IPS-NIHi7 (cell line): ENCODE data around the gene BDH2.
A peak's percentile ranks its signal among the peaks of the same experiment; 100 is the strongest.

Experiments
- DNase-seq: peaks from one replicate; pipeline ENCODE4 v3.0.0; 2012; ENCODE audit warnings: mixed read lengths; ENCODE audit errors: extremely low spot score

BDH2 gene

DNA sequence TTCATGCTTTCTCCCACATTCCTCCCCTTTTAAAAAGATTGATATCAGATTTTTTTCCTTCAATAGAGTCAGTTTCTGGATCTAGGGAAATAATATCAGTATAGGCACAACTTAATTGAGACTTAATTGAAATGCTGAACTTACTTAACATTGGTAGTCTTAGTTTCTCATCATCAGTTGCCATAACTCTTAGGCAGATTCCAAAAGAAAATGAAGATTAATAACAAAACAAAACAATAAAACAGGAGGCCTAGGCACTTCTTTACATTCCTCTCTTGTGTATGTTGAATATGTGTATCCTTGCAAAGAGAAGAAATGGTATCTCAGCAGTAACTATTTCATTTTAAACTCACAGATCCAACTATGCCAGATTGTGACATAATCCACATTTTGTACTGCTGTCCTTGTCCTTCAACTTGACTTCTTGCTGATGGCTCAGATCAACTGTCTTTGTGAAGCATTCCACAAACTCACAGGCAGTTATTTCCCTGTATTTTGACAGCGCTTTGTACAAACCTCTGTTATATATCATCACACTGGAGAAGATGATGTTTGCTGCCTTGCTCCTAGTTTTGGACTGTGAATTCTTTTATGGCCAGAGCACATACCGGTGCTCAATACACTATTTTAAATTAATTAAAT lies 14.0 kb downstream of the BDH2 start:
- DNase-seq = no peak

- DNase-seq = no peak
Observed at GRCh38 chr4:103079621-103080020, 20.0 kb downstream of the BDH2 start.

DNA sequence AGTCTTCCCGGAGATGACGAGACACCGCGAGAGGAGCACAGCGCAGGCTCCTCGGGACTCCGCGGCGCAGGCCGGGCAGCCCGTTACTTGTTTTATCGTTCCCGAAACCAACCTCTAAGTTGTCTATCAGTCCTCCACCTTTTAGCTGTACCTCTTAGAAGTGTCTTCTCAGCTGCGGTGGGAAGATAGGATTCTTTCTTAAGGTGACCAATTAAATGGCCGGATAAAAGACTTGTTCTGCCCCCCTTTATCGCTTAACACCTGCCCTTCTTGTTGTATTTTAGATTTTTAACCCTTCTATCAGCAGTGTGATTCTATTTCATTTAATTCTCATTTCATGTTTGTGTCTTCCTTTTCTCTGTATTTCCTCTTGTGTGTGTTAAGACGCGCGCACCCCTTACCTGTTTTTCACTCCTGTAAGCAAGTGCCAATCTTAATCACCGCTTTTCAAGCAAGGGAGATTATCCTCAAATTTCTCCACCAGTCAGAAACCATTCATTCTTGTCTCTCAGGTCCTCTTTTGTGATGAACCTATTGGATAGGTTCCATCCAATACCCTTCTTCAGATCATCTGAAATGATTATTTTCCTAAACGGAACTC lies 22.8 kb downstream of the BDH2 start, which contains the start of gene SLC9B2:
SLC9B2 (minus strand) TSS at position 15 of the 601 bp plus-strand sequence. CDS start 9,211 bp downstream, outside the sequence.
- DNase-seq = no peak

DNA sequence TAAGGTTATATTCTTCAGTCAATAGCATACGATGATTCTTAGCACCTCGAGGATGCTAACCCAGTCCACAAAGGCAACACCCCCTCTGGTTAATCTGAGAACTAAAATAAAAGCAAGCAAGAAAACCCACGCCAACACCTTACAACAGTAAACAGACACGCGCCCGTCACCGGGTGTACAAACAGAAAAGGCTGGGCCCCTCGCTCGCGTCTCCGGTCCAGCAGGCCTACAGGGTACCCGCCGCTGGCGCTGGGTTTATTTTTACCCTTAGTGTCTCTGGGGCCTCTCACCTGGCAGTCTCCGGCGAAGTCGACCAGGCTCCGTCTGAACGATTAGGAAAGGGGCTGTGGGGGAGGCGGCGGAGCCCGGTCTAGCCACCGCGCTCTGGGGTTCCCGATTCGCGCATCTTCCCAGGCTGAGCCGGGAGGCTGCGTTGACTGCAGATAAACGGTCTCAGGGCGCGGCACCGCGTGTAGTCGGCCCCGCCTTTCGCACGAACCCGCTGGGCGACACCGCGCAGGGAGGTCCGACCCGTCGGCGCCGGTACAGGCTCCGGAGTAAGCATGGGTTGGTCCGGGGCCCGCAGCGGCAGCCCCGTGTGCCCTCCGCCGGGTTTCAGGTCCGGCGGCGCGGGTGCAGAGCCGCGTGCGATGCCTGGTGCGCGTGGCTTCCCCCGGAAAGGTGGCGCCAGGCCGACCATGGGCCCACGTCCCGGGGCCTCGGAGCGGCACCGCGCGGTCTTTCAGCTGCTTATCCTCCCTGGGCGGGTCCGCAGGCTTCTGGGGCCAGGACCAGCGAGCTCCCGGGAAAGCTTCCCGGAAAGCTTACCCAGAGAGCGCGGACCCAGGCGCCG lies 23.5 kb downstream of the BDH2 start:
- peak; percentile 79 for DNase-seq

DNA sequence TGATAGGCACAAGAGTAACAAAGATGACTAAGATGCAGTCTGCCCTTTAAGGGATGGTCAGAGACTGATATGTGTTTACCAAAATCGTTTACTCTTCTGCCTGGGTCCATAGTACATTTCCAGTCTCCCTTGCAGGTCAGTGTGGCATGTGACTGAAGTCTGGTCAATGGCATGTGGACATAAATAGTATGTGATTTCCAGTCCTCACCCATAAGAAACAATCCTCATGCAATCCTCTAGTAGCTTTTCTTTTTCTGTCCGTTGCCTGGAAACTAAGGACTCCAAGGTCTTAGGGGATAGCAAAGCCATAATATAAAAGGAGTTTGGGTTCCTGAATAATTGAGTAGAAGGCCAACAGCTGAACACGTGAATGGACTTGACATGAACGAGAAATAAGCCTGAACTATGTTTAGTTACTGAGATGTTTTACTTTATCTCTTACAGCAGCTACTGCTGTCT lies 24.2 kb downstream of the BDH2 start:
- no peak for DNase-seq

GRCh38 chr4:103074744-103075434 lies 24.7 kb downstream of the BDH2 start:
- no peak for DNase-seq

GRCh38 chr4:103073792-103074438 lies 25.7 kb downstream of the BDH2 start:
- no peak for DNase-seq

GRCh38 chr4:103067841-103068547 lies 31.6 kb downstream of the BDH2 start:
- no peak for DNase-seq

GRCh38 chr4:103060453-103061148 lies 39.0 kb downstream of the BDH2 start:
- no peak for DNase-seq

- no peak for DNase-seq
Observed at GRCh38 chr4:103054030-103054429, 45.6 kb downstream of the BDH2 start.

- DNase-seq = peak; percentile 7
Observed at GRCh38 chr4:103052779-103053178, 46.9 kb downstream of the BDH2 start.

- DNase-seq = no peak
Observed at GRCh38 chr4:103052145-103052544, 47.5 kb downstream of the BDH2 start.

- no peak for DNase-seq
Observed at GRCh38 chr4:103050736-103051436, 48.7 kb downstream of the BDH2 start.

DNA sequence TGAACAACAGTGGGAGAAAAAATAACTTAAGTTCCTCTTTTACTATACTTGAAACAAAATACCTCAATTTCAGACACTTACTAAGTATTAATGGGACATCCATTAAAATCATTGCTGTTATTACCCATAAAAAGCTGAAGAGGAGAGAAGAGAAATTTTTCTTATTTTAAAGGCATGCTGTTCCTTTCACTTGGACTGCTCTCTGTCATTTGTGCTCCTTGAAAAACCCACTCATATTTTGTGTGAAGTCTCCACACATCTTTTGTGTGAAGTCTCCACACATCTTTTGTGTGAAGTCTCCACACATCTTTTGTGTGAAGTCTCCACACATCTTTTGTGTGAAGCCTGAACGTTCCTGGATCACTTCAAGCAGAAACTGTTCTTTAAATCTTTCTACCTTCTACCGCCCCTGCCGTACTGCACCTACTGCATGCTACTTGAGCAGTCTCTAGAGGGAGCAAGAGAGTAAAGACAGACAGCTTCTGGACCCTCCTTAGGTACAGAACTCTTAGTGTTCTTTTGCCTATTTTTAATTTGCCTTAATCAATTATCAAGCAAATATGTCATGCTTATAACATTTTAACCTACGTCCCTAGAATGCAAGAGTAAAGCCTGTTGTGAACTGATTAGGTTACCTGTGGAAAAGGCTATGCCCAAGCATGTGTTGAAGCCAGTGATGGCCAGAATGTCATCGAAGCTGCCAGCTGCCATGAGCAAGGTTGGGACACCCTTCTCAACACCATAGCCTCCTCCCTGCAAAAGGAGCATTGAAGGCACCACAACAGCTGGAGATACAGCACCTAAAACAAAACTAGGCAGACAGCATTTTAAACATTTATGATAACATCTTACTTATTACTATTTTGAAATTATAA lies 53.0 kb downstream of the BDH2 start:
- DNase-seq = peak; percentile 64

DNA sequence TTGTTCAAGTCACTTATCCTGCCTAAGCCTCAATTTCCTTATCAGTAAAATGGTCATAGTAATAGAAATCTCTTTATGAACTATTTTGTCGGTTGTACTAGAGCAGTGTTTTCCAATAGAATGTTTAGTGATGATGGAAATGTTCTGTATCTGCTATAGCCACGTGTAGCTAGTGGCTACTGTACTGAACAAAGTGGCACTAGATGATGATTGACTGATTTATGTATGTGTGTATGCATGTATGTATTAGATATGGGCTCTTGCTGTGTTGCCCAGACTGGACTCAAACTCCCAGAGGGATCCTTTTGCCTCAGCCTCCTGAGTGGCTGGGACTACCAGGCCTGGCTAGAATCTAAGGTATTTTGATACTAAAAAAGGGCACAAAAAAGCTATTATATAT lies 55.5 kb downstream of the BDH2 start:
- DNase-seq = no peak

- no peak for DNase-seq
Observed at GRCh38 chr4:103036169-103036568, 63.5 kb downstream of the BDH2 start.

GRCh38 chr4:103032574-103032973 lies 67.1 kb downstream of the BDH2 start:
- DNase-seq = peak; percentile 77

GRCh38 chr4:103030791-103031190 lies 68.8 kb downstream of the BDH2 start:
- DNase-seq = no peak

DNA sequence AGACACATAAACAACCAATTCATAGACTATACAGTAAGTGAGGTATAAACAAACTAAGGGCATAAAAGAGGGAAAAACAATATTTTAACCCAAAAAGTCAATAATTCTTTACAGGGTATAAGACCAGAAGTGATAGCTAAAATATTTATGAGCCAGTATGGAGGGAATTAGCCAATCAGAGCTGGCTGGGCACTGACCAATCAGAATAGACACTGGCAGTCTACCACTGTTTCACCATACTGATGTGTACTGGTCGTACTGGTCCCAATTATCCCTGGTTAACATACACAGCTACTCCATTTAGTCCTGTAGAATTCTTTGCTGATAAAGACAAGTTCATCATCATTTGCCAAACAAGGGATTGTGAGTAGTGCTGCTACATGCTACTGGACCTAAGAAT lies 70.3 kb downstream of the BDH2 start:
- no peak for DNase-seq
